PC-3 (cell line): ENCODE data around the gene NXPE3.

Experiments used
- EZH2 ChIP-seq: fragments of 300-600 bp; sonication (generic); IDR thresholded peaks from one replicate; pipeline ENCODE4 v1.6.1; 2017; ENCODE audit warnings: antibody characterized with exemption, mild to moderate bottlenecking, low read length; ENCODE audit not compliant: unreplicated experiment
- EZH2phosphoT487 ChIP-seq: fragments of 300-600 bp; sonication (generic); IDR thresholded peaks from 2 replicates; pipeline ENCODE4 v1.6.1; 2018; ENCODE audit warnings: mild to moderate bottlenecking, antibody characterized with exemption, low read length, borderline replicate concordance
- TF ChIP-seq, protein P1 (sequence below): fragments of 300-600 bp; sonication (generic); conservative IDR thresholded peaks from 2 replicates; pipeline ENCODE4 v1.5.1; 2017; ENCODE audit warnings: antibody characterized with exemption, low read depth, mild to moderate bottlenecking, low read length

DNA sequence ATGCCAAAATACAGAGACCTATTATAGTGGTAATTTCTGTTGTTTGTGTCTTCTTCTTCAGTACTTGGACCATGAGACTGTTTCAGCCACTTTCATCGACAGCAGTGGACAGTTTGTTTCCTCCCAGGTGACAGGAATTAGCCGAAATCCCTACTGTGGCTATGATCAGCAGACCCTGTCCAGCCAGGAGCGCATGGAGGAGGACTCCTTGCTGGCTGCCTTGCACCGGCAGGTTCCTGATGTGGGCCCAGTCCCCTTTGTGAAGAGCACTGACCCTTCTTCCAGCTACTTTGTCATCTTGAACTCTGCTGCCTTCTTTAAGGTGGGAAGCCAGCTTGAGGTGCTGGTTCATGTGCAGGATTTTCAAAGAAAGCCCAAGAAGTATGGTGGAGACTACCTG, 22.2 kb downstream of the NXPE3 start:
- TF ChIP-seq, protein P1, sequence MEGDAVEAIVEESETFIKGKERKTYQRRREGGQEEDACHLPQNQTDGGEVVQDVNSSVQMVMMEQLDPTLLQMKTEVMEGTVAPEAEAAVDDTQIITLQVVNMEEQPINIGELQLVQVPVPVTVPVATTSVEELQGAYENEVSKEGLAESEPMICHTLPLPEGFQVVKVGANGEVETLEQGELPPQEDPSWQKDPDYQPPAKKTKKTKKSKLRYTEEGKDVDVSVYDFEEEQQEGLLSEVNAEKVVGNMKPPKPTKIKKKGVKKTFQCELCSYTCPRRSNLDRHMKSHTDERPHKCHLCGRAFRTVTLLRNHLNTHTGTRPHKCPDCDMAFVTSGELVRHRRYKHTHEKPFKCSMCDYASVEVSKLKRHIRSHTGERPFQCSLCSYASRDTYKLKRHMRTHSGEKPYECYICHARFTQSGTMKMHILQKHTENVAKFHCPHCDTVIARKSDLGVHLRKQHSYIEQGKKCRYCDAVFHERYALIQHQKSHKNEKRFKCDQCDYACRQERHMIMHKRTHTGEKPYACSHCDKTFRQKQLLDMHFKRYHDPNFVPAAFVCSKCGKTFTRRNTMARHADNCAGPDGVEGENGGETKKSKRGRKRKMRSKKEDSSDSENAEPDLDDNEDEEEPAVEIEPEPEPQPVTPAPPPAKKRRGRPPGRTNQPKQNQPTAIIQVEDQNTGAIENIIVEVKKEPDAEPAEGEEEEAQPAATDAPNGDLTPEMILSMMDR, result no peak
- TF ChIP-seq EZH2 (no peak), EZH2phosphoT487 (no peak)
